GM19239 (cell line): ENCODE results near the gene ZNF775.

Experiments used
- DNase-seq: peaks from one replicate; pipeline ENCODE4 v3.0.0; 2011; ENCODE audit warnings: low spot score; ENCODE audit not compliant: insufficient read length
- FAIRE-seq: peaks from 2 replicates; lab custom pipeline; 2011; peaks lifted over from hg19 to GRCh38; lab: Jason Lieb, UNC

The ZNF775 gene

GRCh38 chr7:150367677-150368095 lies 11.4 kb upstream of the ZNF775 start:
- FAIRE-seq, result peak; percentile 85

GRCh38 chr7:150368096-150368883 lies 10.8 kb upstream of the ZNF775 start, which contains the start of gene REPIN1:
Gene REPIN1, plus strand, starts transcription at chr7:150368822. Its CDS starts 890 bp downstream, at chr7:150369712.
- FAIRE-seq (peak; percentile 81), DNase-seq (peak; percentile 89)

More at GRCh38 chr7:150367677-150368095, 11.4 kb upstream of the ZNF775 start:
- DNase-seq, result no peak

GRCh38 chr7:150368884-150369747 lies 10.0 kb upstream of the ZNF775 start:
- FAIRE-seq (peak; percentile 73), DNase-seq (peak; percentile 93)

- DNase-seq, result no peak
- no peak for FAIRE-seq
These were observed 9.2 kb upstream of the ZNF775 start for GRCh38 chr7:150369748-150370501.

GRCh38 chr7:150370612-150371071 lies 8.5 kb upstream of the ZNF775 start:
- DNase-seq, result no peak
- no peak for FAIRE-seq

GRCh38 chr7:150371131-150371995 lies 7.8 kb upstream of the ZNF775 start:
- no peak for FAIRE-seq
- DNase-seq, result no peak

- no peak for DNase-seq
- no peak for FAIRE-seq
These were observed 7.2 kb upstream of the ZNF775 start for GRCh38 chr7:150371996-150372270.

GRCh38 chr7:150372271-150373048 lies 6.7 kb upstream of the ZNF775 start:
- no peak for DNase-seq
- no peak for FAIRE-seq

GRCh38 chr7:150373049-150373801 lies 5.9 kb upstream of the ZNF775 start:
- no peak for DNase-seq

GRCh38 chr7:150374026-150374425 lies 5.1 kb upstream of the ZNF775 start:
- DNase-seq (no peak), FAIRE-seq (no peak)

More at GRCh38 chr7:150373049-150373801, 5.9 kb upstream of the ZNF775 start:
- FAIRE-seq, result no peak

- DNase-seq (no peak), FAIRE-seq (no peak)
These were observed 4.7 kb upstream of the ZNF775 start for GRCh38 chr7:150374472-150374871.

GRCh38 chr7:150375662-150376521 lies 3.2 kb upstream of the ZNF775 start:
- FAIRE-seq (peak; percentile 31), DNase-seq (no peak)

- DNase-seq (no peak), FAIRE-seq (no peak)
These were observed 2.6 kb upstream of the ZNF775 start for GRCh38 chr7:150376560-150376959.

- DNase-seq (no peak), FAIRE-seq (no peak)
These were observed 1.9 kb upstream of the ZNF775 start for GRCh38 chr7:150377196-150377595.

GRCh38 chr7:150377635-150378034 lies 1.5 kb upstream of the ZNF775 start:
- DNase-seq (no peak), FAIRE-seq (no peak)

GRCh38 chr7:150378115-150378852 lies 846 bp upstream of the ZNF775 start:
- FAIRE-seq (peak; percentile 90), DNase-seq (no peak)
